ENCODE results near the gene BAIAP2L1. TPM values are rescaled to one million over a fixed set of nuclear protein-coding genes. Genes with fewer than 3 reads are reported as not detected.

BAIAP2L1 gene
- total and polyA plus RNA-seq, 9 of the 15 experiments (the other 6 are each of a cell fraction or from before 2014, with no cell fraction given) = 4.2 to 29.8 (median 15.5) TPM

DNA sequence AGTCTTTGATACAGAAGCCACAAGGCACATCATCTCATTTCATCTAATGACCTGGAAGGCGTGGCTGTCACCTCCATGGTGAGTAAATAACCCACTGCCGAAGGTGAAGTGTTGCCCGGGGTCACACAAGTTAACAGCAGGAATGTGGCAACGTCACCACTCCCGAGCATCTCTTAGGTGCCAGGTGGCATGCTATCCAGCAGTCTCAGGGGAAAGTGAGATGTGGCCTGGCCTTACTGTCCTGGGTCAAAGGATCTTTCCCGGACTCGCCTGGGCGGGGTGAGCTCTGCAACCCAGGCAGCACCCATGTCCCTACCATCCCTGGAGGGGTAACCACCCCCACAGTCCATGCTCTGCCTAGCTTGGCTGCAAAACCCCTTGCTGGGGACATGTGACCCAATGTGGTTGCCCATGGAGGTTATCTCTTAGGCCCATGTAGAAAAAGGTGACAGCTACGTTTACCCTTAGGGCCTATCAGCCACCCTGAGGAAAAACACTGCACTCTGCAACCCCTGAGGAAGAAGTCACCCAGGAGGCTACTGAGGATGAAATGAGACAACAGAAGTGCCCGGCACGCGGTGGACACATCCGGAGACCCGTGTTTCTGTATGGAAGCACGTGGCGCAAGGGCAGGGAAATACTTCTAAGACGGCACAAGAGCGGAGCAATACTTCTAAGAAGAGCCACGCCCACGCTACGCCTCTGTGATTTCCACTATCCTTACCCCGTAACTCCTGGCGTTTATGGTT is 52.0 kb downstream of the BAIAP2L1 start (continued):
- TF ChIP-seq, protein P1, sequence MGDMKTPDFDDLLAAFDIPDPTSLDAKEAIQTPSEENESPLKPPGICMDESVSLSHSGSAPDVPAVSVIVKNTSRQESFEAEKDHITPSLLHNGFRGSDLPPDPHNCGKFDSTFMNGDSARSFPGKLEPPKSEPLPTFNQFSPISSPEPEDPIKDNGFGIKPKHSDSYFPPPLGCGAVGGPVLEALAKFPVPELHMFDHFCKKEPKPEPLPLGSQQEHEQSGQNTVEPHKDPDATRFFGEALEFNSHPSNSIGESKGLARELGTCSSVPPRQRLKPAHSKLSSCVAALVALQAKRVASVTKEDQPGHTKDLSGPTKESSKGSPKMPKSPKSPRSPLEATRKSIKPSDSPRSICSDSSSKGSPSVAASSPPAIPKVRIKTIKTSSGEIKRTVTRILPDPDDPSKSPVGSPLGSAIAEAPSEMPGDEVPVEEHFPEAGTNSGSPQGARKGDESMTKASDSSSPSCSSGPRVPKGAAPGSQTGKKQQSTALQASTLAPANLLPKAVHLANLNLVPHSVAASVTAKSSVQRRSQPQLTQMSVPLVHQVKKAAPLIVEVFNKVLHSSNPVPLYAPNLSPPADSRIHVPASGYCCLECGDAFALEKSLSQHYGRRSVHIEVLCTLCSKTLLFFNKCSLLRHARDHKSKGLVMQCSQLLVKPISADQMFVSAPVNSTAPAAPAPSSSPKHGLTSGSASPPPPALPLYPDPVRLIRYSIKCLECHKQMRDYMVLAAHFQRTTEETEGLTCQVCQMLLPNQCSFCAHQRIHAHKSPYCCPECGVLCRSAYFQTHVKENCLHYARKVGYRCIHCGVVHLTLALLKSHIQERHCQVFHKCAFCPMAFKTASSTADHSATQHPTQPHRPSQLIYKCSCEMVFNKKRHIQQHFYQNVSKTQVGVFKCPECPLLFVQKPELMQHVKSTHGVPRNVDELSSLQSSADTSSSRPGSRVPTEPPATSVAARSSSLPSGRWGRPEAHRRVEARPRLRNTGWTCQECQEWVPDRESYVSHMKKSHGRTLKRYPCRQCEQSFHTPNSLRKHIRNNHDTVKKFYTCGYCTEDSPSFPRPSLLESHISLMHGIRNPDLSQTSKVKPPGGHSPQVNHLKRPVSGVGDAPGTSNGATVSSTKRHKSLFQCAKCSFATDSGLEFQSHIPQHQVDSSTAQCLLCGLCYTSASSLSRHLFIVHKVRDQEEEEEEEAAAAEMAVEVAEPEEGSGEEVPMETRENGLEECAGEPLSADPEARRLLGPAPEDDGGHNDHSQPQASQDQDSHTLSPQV (IDR thresholded peaks at IDR 0.05) = peak; percentile 31; the same call in 1 of the 2 replicates
- 0 out of 2 replicates have a peak, but pooled peaks have one; percentile 23 for TF ChIP-seq DPF2 (IDR thresholded peaks at IDR 0.05)

DNA sequence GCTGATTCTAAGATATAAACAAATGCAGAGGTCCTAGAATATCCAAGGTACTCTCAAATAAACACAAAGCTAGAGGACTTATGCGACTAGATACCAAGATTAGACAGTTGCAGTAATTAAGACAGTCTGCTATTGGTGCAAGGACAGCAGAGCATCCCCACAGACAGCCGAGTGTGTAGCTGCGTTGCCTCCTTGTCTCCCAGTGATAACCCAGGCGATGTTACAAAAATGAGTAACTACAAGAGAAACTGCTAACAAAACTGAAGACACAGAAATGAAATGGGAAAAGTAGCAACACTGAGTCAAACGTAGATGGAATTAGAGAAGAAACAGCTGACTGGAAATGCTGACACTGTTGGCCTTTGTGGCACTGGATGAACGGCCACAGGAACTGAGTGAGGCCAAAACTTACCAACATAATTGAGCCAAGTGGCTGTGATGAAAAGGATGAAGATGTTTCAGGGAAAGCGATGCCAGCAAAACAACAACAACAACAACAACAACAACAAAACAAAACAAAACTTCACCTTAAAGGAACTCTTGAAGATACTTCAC is 54.3 kb downstream of the BAIAP2L1 start:
- H3K9me3 ChIP-seq (replicated peaks; ENCODE audit: control insufficient read depth, insufficient read depth, low read depth, low read length) = no peaks in the 10 kb centered on the region
- ChIA-PET POLR2A (interaction anchor here (0.6 kb wide), 1 partner anchor 43 kb away, joined by 3 read pairs; no protein-coding TSS in a partner anchor), CTCF (ENCODE audit: low intra/inter-chr PET ratio) (no interaction called here)
- intact Hi-C loops (cut with micrococcal nuclease) (no loop called here), in situ Hi-C loops (cut with MboI) (no loop called here)
- H3K4me2 ChIP-seq (ENCODE audit: insufficient read depth, low read length) = no peak overlapping the region
- H3K9me1 ChIP-seq (ENCODE audit: control insufficient read depth, insufficient read depth, low read length) = no peaks in the 10 kb centered on the region
- DNase-seq (ENCODE audit: extremely low read depth in 1 of 4, low spot score in 3 of 4) = no peak
- no TSS peak for BruUV-seq (replicated peaks)
- H3K79me2 ChIP-seq (ENCODE audit: control insufficient read depth, insufficient read depth, low read length) = no peaks in the 10 kb centered on the region
- no peak overlapping the region for H2AFZ ChIP-seq (ENCODE audit: low read depth, low read length)
- no peak overlapping the region for H3K27ac ChIP-seq (ENCODE audit: extremely low read depth, low read depth, low read length)
- WGBS (ENCODE audit: insufficient coverage, low coverage, missing lambda C conversion rate) = 27% methylated on average over 7 of the region's 7 CpGs
- no peak overlapping the region for H3K9ac ChIP-seq (ENCODE audit: insufficient read depth in 1 of 2, low read depth in 2 of 2, low read length in 2 of 2)
- no peaks in the 10 kb centered on the region for H3K36me3 ChIP-seq (ENCODE audit: control insufficient read depth, insufficient read depth, low read length)
- ATAC-seq = no peak
- H3K4me3 ChIP-seq = no peak overlapping the region
- H3K27me3 ChIP-seq (ENCODE audit: control insufficient read depth in 2 of 2, insufficient read depth in 2 of 2, low read length in 2 of 2) = peaks cover 0 to 8% of the 10 kb centered on the region in 2 experiments; a peak in 1 of 5 replicates
- peak; percentile 35 for FAIRE-seq
- peaks cover 8 to 9% of the 10 kb centered on the region in 2 experiments; a peak in 3 of 5 replicates for H3K4me1 ChIP-seq (replicated peaks in 1 of 2; ENCODE audit: control insufficient read depth in 2 of 2, insufficient read depth in 2 of 2, low read length in 2 of 2)
- peaks cover 6% of the 10 kb centered on the region; the same call in 1 of the 2 replicates for H4K20me1 ChIP-seq (replicated peaks; ENCODE audit: control insufficient read depth, insufficient read depth, low read length)
- TF ChIP-seq ZC3H4 (CRISPR knock-in tag; IDR thresholded peaks at IDR 0.05; ENCODE audit: borderline replicate concordance) = no peak
- no peak for TF ChIP-seq MCM5 (IDR thresholded peaks at IDR 0.05; ENCODE audit: low read depth)
- TF ChIP-seq ZBTB17 (CRISPR knock-in tag; IDR thresholded peaks at IDR 0.05) = no peak
- TF ChIP-seq, protein P1 (IDR thresholded peaks at IDR 0.05) = no peak
- no peak for TF ChIP-seq STAT5B (CRISPR knock-in tag; IDR thresholded peaks at IDR 0.05)
- TF ChIP-seq MYC (IDR thresholded peaks at IDR 0.05; ENCODE audit: low read depth, low read length) = no peak
- TF ChIP-seq MYC (CRISPR knock-in tag; IDR thresholded peaks at IDR 0.05; ENCODE audit: borderline replicate concordance, low read depth) = no peak
- no peak for TF ChIP-seq U2AF2 (optimal IDR thresholded peaks at IDR 0.05; ENCODE audit: low read depth, low read length)
- no peak for TF ChIP-seq ZNF212 (CRISPR knock-in tag; IDR thresholded peaks at IDR 0.05)
- TF ChIP-seq FIP1L1 (IDR thresholded peaks at IDR 0.05; ENCODE audit: low read depth, low read length, poor library complexity, severe bottlenecking) = no peak
